WTC11 (cell line): ENCODE data around the gene FBN2.

Experiments used
- ETV6 ChIP-seq: sonication (generic); formaldehyde crosslinking; IDR thresholded peaks from 2 replicates; pipeline ENCODE4 v1.8.1; 2022; ENCODE audit warnings: mild to moderate bottlenecking, missing genetic modification reagents
- IRF2 ChIP-seq: sonication (generic); formaldehyde crosslinking; IDR thresholded peaks from 2 replicates; pipeline ENCODE4 v1.8.0; 2022; ENCODE audit warnings: low read depth, missing genetic modification reagents, borderline replicate concordance
- JAZF1 ChIP-seq: fragments of 250-450 bp; sonication (Bioruptor Pico); IDR thresholded peaks from 2 replicates; pipeline ENCODE4 v1.9.0; 2021; ENCODE audit warnings: moderate library complexity, mild to moderate bottlenecking, inconsistent platforms
- TEAD1 ChIP-seq: sonication (generic); formaldehyde crosslinking; IDR thresholded peaks from 2 replicates; pipeline ENCODE4 v1.8.0; 2022; ENCODE audit warnings: mild to moderate bottlenecking, missing genetic modification reagents
- TF ChIP-seq, protein P1 (sequence below): fragments of 200-600 bp; IDR thresholded peaks from 2 replicates; pipeline ENCODE4 v1.8.0; 2022; ENCODE audit warnings: antibody characterized with exemption

DNA sequence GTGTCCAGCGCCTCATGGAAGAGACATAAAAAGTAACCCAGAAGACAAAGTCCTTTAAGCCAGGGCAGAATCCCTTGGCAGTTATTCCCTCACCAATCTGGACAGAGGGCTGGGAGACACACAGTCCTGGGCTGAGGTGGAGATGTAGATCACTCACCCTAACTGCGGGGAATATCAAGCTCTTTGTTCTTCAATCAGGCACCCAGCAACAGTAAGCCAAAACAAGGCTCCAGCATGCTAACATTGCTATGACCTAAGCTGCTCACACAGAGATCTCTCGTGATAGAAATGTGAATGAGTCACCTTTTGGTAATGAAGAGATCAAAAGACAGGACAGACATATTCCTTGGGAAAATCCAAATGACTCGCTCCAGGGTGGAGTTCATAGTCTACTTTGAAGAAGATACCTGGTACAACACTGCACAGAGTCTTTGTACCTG, 101.3 kb downstream of the FBN2 start:
- no peak for TF ChIP-seq ETV6
- TF ChIP-seq, protein P1, sequence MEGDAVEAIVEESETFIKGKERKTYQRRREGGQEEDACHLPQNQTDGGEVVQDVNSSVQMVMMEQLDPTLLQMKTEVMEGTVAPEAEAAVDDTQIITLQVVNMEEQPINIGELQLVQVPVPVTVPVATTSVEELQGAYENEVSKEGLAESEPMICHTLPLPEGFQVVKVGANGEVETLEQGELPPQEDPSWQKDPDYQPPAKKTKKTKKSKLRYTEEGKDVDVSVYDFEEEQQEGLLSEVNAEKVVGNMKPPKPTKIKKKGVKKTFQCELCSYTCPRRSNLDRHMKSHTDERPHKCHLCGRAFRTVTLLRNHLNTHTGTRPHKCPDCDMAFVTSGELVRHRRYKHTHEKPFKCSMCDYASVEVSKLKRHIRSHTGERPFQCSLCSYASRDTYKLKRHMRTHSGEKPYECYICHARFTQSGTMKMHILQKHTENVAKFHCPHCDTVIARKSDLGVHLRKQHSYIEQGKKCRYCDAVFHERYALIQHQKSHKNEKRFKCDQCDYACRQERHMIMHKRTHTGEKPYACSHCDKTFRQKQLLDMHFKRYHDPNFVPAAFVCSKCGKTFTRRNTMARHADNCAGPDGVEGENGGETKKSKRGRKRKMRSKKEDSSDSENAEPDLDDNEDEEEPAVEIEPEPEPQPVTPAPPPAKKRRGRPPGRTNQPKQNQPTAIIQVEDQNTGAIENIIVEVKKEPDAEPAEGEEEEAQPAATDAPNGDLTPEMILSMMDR = no peak
- no peak for TF ChIP-seq TEAD1 (CRISPR knock-in tag)
- no peak for TF ChIP-seq IRF2
- no peak for TF ChIP-seq JAZF1 (CRISPR knock-in tag)
